WI38 (cell line): ENCODE results near the gene PSMA3.

Source experiments
- H3K4me3 ChIP-seq: 2 replicates; pipeline ENCODE4 v1.5.1; 2011; ENCODE audit warnings: low read depth, mild to moderate bottlenecking, control low read depth, low read length
- TF ChIP-seq, protein P1 (sequence below): IDR thresholded peaks from 2 replicates; pipeline ENCODE4 v1.5.1; 2012; ENCODE audit warnings: low read depth, mild to moderate bottlenecking, control low read depth, low read length

Gene PSMA3

DNA sequence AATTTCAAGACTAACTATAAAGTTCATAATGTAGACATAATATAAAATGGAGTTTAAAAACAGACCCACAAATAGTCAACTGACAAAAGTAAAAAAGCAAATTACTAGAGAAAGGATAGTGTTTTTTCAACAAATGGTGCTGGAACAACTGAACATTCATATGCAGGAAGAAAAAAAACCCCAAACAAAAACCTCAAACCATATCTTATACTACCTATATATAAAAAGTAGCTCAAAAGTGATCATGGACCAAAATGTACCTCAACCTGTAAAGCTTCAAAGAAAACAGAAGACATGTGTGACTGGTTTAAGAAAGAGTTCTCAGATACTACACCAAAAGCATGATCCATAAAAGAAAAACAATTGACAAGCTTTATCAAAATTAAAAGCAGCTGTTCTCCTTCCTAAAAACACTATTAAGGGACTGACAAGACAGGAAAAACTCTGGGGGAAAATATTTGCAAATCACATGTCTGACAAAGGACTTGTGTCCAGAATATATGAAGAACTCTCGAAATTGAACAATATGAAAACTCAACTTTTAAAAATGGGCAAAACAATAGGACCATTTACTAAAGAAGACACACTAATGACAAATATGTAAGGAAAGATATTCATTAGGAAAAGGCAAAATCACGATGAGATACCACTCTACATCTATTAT lies 31.0 kb downstream of the PSMA3 start:
- H3K4me3 ChIP-seq: no peak overlapping the region
- TF ChIP-seq, protein P1, sequence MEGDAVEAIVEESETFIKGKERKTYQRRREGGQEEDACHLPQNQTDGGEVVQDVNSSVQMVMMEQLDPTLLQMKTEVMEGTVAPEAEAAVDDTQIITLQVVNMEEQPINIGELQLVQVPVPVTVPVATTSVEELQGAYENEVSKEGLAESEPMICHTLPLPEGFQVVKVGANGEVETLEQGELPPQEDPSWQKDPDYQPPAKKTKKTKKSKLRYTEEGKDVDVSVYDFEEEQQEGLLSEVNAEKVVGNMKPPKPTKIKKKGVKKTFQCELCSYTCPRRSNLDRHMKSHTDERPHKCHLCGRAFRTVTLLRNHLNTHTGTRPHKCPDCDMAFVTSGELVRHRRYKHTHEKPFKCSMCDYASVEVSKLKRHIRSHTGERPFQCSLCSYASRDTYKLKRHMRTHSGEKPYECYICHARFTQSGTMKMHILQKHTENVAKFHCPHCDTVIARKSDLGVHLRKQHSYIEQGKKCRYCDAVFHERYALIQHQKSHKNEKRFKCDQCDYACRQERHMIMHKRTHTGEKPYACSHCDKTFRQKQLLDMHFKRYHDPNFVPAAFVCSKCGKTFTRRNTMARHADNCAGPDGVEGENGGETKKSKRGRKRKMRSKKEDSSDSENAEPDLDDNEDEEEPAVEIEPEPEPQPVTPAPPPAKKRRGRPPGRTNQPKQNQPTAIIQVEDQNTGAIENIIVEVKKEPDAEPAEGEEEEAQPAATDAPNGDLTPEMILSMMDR: no peak

DNA sequence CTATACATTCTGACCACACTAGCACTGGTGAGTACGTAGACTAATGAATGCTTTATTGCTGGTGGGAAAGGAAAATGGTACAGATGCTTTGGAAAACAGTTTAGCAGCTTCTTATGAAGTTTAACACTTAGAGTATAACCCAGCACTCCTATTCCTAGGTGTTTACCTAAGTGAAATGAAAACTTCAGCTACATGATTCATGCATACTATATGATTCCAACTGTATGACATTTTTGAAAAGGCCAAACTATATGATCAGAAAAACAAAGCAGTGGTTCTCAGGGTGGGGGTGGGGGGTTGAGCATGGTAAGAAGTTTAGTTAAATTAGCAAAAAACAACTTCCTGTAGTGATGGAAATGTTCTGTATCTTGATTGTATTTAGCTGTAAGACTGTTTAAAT lies 31.6 kb downstream of the PSMA3 start:
- TF ChIP-seq, protein P1: no peak
- H3K4me3 ChIP-seq: no peak overlapping the region

DNA sequence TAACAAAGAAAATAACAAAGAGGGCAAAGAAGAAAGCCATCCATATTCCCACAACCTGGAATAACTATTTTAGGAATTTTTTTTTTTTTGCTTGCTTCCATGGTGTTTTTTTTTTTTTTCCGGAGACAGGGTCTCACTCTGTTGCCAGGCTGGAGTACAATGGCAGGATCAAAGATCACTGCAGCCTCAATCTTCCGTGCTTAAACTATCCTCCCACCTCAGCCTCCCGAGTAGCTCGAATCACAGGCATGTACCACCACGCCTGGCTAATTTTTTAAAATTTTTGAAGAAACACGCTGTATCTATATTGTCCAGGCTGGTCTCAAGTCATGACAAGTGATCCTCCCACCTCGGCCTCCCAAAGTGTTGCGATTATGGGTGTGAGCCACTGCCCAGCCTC lies 33.5 kb downstream of the PSMA3 start:
- TF ChIP-seq, protein P1: no peak
- H3K4me3 ChIP-seq: no peak overlapping the region

DNA sequence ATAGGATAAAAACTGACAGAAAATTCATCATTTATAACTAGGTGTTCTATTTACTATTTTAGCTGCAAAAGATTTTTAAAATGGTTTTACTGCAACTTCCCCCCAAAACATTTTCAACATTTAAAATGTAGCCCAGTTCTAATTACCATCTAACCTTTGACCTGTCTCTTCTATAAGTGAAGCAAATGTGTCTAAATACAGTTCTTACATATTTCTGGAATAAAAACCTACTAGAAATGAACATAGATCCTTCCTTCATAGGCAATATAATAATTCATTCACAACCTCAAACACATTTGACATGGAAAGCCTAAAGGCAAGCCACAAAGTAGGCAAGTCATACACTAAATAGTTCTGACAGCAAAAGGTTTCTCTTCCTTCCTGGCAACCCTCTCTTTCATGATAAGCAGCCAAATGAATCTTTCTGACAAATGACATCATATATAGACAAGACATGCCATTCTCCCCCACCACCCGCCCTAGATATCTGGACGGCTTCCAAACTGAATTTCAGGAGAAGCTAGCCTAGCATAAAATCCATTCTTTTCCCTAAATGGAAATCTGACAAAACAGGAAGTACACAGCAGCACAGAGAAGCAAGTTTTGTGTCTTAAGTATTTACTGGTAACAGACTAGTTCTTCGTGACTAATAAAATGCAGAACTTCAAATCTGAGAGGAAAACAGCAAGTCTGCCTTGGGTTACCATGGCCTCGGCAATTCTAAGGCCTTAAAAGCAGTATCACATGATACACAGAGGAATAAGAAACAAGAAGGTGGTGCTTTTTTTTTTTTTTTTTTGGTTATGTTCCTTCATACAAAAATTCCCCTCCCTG lies 36.5 kb downstream of the PSMA3 start:
- no peak overlapping the region for H3K4me3 ChIP-seq
- TF ChIP-seq, protein P1: no peak

DNA sequence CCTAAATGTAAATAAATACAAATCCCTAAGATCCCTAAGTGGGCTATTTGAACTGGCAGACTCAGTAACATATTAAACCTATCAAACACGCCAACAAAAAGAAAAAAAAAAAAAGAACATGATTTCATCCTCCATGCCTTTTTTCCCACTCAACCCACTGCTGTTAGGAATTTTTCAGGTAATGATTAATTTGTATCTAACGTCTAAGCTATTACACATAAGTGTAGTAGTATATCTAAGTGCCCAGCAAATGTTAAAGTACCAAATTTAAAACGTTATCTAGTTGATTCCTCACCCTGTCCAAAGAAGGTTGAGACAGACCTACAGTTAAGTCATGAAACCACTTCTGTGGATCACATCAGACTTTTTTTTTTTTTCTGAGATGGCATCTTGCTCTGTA lies 37.3 kb downstream of the PSMA3 start:
- no peak overlapping the region for H3K4me3 ChIP-seq
- TF ChIP-seq, protein P1: no peak

DNA sequence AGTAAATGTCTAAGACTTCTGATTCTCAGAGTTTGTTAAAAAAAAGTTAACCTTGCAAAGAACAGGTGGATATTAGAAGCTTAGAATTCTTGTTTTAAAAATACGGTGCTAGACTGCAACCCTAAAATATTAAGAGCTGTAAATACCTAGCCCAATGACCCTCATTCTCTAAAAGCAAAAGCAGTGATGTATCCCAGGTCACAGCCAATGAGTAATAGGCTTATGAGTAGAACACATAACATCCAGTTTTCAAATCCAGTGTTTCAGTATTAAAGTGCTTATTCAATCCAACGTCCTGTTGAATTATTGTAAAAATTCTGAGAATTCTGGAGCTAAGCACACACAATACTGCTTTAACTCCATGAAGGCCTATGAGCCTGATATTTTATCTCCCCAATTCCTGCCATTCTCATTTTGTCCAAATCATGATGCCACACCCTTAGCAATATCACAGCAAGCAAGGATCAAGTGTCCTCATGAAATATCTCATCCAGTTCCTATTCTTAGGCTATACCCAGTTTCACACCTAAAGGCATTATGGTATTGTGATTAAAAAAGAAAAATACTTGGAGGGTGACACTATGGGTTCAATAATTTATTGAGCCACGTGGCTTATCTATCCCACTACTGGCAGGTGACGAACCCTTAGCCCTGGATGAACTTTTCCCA lies 38.4 kb downstream of the PSMA3 start:
- no peak overlapping the region for H3K4me3 ChIP-seq
- TF ChIP-seq, protein P1: no peak

DNA sequence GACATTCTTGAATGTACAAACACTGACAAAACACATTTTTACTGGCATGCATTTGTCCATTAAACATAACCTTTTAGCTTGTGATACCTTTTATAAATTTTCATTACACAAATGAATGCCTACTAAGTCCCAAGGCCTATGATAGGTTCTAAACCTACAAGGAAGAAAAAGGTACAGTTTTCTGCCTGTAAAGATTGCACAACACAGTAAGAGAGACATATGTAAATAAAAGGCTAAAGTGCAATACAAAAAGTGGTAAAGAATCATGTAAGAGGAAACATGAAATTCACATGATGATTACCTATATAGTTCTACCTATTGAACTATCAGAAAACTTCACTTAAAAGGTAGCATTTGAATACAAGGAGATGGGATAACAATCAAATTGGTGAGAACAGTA lies 39.1 kb downstream of the PSMA3 start:
- TF ChIP-seq, protein P1: no peak
- no peak overlapping the region for H3K4me3 ChIP-seq
